Activated T-cell treated with anti-CD3 and anti-CD28 coated beads, Interleukin-2, amount 50 U/mL, for 72 hours (primary cell): ENCODE data around the gene ERGIC1. TPM values are rescaled to one million over a fixed set of nuclear protein-coding genes. Genes with fewer than 3 reads are reported as not detected.
A peak's percentile ranks its signal among the peaks of the same experiment; 100 is the strongest.
"Not testable (repeated sequence)": the region's sequence is repeated elsewhere in the genome, so short reads cannot be mapped to it uniquely, and the experiment has no call there.

Source experiments
- ATAC-seq, 2 donors: fragments of 150-1000 bp; cut with Tn5 transposase; replicated peaks in 1 of 2; 2 replicates each; pipeline ENCODE4 v1.10.0; 2021; ENCODE audit warnings: moderate library complexity in 2 of 2, mild to moderate bottlenecking in 1 of 2
- DNase-seq, 2 donors: peaks; one replicate each; pipeline ENCODE4 v3.0.0; 2021 to 2022; ENCODE audit warnings: mixed read lengths in 1 of 2
- H3K27ac Mint-ChIP-seq: one replicate; pipeline ENCODE4 v1.8.0; 2022; ENCODE audit warnings: mild to moderate bottlenecking, moderate library complexity, mixed read lengths
- H3K27me3 Mint-ChIP-seq: one replicate; pipeline ENCODE4 v1.8.0; 2022; ENCODE audit warnings: low read depth, mixed read lengths
- H3K36me3 Mint-ChIP-seq, 2 donors: one replicate each; pipeline ENCODE4 v1.8.0; 2022; ENCODE audit warnings: mixed read lengths in 2 of 2, mild to moderate bottlenecking in 1 of 2; ENCODE audit not compliant: insufficient read depth in 2 of 2
- H3K4me1 Mint-ChIP-seq: one replicate; pipeline ENCODE4 v1.8.0; 2022; ENCODE audit warnings: low read depth, mixed read lengths
- H3K4me3 Mint-ChIP-seq, 2 donors: one replicate each; pipeline ENCODE4 v1.8.0; 2022; ENCODE audit warnings: mild to moderate bottlenecking in 2 of 2, mixed read lengths in 2 of 2, moderate library complexity in 2 of 2
- H3K9me3 Mint-ChIP-seq, 2 donors: one replicate each; pipeline ENCODE4 v1.8.0; 2022; ENCODE audit warnings: mixed read lengths in 2 of 2
- total RNA-seq, 2 donors: library from RNA; stranded (reverse); gene quantifications; one replicate each; pipeline ENCODE4 v1.2.3, GENCODE V29; 2022

Gene ERGIC1, protein sequence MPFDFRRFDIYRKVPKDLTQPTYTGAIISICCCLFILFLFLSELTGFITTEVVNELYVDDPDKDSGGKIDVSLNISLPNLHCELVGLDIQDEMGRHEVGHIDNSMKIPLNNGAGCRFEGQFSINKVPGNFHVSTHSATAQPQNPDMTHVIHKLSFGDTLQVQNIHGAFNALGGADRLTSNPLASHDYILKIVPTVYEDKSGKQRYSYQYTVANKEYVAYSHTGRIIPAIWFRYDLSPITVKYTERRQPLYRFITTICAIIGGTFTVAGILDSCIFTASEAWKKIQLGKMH
- 10 to 100 TPM; 66.3 to 69.3 TPM for total RNA-seq

DNA sequence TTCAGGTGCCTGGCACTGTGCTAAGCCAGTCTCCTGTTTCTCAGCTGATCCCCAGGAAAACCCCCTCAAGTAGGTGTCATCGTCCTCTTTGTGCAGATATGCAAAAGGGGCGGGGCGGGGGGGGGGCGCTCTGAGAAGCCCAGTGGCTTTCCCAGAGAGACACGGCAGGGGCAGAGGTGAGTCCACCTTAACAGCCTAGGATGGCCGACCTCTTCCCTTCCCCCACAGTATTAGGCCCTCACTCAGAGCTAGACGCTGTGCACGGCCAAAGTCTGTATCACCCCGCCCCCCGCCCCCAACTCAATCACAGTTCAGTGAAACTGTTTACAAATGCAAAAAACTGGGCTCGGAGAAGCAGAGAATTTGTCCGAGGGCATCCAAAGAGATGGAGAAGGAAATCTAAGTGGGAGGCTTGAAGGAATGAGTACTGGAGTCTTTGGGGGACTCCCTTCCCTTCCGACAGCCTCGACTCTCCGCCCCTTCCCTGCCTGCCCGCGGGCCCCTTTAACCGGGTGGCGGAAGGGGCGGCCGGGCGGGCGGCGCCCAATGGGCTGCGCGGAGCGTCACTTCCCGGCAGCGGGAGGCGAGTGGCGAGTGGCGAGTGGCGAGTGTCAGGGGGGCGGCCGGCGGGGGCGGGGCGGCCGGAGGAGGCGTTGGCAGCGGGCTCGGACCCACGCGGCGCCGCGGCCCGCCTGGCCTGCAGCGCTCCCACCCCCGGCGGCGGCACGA is at the start of gene ERGIC1:
TSS of gene ERGIC1 (plus strand) at position 566 of the 729 bp plus-strand sequence. CDS start at position 729, 163 bp downstream.
- H3K36me3 Mint-ChIP-seq, result no peaks in the 10 kb centered on the region
- no peaks in the 10 kb centered on the region for H3K9me3 Mint-ChIP-seq
- peak; percentile 94 for ATAC-seq
- H3K27me3 Mint-ChIP-seq, result no peaks in the 10 kb centered on the region
- peak; percentile 86 to 88 for DNase-seq
- H3K27ac Mint-ChIP-seq, result peak within 1 kb of the TSS; percentile 79
- H3K4me1 Mint-ChIP-seq, result peaks cover 49% of the 10 kb centered on the region
- peak within 1 kb of the TSS; percentile 88 to 90 for H3K4me3 Mint-ChIP-seq

DNA sequence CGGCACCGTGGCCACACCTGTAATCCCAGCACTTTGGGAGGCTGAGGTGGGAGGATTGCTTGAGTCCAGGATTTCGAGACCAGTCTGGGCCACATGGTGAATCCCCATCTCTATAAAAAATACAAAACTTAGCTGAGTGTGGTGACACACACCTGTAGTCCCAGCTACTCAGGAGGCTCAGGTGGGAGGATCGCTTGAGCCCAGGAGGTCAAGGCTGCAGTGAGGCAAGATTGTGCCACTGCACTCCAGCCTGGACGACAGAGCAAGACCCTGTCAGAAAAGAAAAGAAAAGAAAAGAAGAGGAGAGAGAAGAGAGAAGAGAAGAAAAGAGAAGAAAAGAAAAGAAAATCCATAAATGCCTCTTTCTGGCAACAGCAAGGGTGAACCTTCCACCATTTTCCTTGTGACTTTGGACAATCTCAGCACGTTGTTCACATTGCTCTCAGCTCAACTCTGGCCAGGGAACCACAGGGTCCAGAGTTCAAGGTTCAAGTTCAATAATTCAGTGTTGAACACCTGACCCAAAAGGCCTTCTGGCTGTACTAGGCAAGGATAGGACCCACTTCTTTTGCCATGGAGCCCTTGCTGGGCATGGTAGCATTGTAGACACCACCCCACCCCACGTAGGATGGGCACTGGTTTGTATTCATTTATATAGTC is 48.5 kb upstream of the ERGIC1 start:
- DNase-seq, result no peak
- Mint-ChIP-seq H3K4me3 (no peak overlapping the region), H3K9me3 (no peaks in the 10 kb centered on the region), H3K27me3 (no peaks in the 10 kb centered on the region), H3K27ac (no peak overlapping the region), H3K4me1 (peaks cover 9% of the 10 kb centered on the region), H3K36me3 (no peaks in the 10 kb centered on the region)
- no peak for ATAC-seq

DNA sequence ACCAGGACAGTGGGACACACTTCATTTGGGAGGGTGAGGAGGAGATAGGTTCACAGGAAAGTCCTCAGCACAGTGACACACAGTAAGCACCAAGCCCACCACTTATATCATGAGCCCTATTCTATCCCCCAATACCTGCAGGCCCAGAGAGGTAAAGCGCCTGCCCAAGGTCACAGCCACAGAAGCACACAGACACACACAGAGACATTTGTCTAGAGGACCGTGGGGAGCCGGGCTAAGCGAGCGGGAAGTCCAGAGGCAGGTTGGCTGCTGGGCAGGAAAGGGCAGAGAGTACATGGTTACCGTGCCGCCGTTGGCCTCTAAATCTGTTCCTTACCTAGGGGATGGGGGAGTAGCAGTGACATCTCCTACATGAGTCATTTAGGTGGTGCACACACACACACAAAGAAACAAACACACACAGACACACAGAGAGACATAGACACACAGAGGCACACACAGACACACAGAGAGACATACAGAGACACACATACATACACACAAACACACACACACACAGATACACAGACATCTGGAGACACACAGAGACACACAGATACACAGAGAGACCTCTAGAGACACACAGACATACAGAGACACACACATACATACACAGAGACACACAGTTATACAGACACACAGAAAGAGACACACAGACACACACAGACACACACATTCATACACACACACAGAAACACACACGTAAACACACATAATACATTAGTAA is 47.2 kb upstream of the ERGIC1 start:
- Mint-ChIP-seq H3K27ac (no peak overlapping the region), H3K36me3 (no peaks in the 10 kb centered on the region), H3K4me1 (peaks cover 5% of the 10 kb centered on the region), H3K9me3 (no peaks in the 10 kb centered on the region), H3K27me3 (no peaks in the 10 kb centered on the region), H3K4me3 (no peak overlapping the region)
- DNase-seq (no peak), ATAC-seq (peak in 1 of 2 donors; percentile 27)

DNA sequence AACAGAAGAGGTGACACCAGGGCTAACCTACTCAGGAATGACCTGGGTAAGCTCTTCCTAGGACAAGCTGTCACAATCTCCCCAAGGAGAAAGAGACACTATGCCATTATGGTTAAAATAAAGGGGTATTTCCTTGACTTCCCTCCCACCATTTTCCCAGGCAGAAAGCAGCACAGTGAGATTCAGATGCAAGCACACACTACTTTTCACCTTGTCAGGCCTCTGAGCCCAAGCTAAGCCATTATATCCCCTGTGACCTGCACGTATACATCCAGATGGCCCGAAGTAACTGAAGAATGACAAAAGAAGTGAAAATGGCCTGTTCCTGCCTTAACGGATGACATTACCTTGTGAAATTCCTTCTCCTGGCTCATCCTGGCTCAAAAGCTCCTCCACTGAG is 46.5 kb upstream of the ERGIC1 start:
- ATAC-seq, H3K27ac Mint-ChIP-seq, H3K9me3 Mint-ChIP-seq, H3K4me3 Mint-ChIP-seq, DNase-seq, H3K27me3 Mint-ChIP-seq, H3K4me1 Mint-ChIP-seq, H3K36me3 Mint-ChIP-seq: not testable (repeated sequence)

DNA sequence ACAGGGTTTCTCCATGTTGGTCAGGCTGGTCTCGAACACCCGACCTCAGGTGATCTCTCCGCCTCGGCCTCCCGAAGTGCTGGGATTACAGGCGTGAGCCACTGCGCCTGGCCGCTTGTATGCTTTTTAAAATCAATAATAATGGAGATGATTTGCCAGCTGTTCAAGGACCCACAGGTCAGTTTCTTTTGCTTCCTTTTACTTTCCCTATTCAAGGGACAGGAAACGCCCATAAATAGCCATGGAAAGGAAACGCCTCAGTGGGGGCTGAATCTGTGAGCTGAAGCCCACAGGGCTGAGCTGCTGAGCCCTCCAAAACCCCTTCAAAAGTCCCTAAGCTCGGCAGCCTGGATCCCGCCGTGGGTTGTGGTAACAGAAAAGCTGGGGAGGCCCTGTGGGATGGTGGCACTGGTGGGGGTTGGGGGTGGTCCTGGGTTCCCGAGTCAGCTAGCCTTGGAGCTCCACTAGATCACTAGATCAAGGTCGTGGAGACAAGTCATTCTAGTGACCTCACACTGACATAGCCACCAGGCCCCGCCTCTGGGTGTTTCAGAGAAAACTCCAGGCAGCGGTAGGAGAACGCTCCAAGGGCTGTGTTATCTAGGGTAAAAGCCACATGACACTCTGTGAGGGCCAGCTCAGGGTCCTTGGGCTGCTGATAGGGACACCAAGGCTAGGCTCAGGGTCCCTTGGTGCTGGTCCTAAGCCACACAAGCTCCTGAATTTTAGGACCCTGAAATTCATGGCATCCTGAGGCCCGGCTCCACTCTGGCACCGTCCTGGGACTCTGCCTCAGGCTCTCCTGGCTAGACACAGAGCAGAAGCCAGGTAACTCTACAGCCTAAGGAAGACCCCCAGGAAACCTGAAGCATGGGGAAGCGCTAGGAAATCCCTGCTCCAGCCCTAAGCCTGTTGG is 45.0 kb upstream of the ERGIC1 start:
- Mint-ChIP-seq H3K27ac (no peak overlapping the region), H3K36me3 (no peaks in the 10 kb centered on the region), H3K4me3 (no peak overlapping the region), H3K27me3 (no peaks in the 10 kb centered on the region), H3K9me3 (no peaks in the 10 kb centered on the region), H3K4me1 (peaks cover 11% of the 10 kb centered on the region)
- DNase-seq (no peak), ATAC-seq (peak in 1 of 2 donors; percentile 65)

DNA sequence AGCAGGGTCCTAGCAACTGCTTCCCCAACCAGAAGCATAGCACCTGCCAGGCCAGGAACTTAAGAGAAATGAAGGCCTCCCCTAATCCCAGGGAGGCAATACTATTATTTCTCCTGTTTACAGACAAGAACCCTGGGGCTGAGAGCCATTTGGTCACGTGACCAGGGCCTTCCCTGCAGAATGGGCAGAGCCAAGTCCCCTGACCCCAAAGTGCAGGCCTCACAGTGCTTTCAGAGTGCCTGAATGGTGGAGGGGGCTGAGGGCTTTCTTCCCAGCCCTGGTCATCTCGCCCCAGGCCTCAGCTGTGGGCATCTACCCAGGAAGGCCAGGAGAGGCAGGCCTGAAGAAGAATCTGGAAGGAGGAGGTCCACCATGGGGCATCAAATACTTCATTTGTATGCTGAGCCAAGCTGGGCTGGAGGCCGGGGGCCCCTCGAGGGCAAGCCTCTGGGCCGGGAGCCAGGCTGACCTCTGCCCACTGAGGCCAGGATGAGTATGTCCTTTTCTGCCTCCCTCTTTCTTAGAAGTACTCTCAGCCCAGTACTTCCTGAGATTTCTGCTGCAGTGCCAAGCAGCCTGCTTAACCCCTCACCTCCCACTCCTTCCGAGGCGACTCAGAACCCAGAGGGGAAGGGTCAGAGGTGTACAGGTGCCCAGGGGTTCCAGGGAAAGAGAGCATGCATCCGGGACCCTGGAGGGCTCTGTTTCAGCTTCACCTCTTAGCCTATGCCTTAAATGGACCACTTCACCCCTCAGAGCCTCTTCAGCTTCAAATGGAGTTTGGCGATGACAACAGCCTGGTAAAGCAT is 44.2 kb upstream of the ERGIC1 start:
- ATAC-seq (no peak), DNase-seq (no peak)
- H3K4me3 Mint-ChIP-seq, result no peak overlapping the region

DNA sequence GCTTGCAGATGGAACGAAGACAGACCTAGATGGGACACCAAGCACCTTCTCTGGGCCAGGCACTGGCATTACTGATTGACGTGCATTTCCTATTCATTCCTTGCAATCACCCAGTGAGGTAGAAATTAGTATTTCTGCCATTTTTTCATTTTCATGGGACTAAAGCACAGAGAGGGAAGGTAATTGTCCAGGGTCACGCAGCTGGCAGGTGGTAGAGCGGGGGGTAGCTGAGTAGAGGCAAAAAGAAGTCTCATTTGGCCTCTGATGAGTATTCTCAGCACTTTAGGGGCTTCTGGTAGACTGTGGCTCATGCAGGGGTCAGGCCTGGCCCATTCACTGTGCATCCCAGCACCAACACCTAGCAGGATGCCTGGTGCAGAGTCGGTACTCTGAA is 43.6 kb upstream of the ERGIC1 start:
- no peak for ATAC-seq
- no peak overlapping the region for H3K27ac Mint-ChIP-seq
- H3K4me3 Mint-ChIP-seq, result no peak overlapping the region
- H3K4me1 Mint-ChIP-seq, result peaks cover 14% of the 10 kb centered on the region
- H3K27me3 Mint-ChIP-seq, result no peaks in the 10 kb centered on the region
- no peak for DNase-seq
- H3K9me3 Mint-ChIP-seq, result no peaks in the 10 kb centered on the region
- H3K36me3 Mint-ChIP-seq, result no peaks in the 10 kb centered on the region

More for the DNA sequence above, 44.2 kb upstream of the ERGIC1 start:
- H3K4me1 Mint-ChIP-seq, result peaks cover 14% of the 10 kb centered on the region
- no peaks in the 10 kb centered on the region for H3K9me3 Mint-ChIP-seq
- no peaks in the 10 kb centered on the region for H3K27me3 Mint-ChIP-seq
- H3K36me3 Mint-ChIP-seq, result no peaks in the 10 kb centered on the region
- H3K27ac Mint-ChIP-seq, result no peak overlapping the region

DNA sequence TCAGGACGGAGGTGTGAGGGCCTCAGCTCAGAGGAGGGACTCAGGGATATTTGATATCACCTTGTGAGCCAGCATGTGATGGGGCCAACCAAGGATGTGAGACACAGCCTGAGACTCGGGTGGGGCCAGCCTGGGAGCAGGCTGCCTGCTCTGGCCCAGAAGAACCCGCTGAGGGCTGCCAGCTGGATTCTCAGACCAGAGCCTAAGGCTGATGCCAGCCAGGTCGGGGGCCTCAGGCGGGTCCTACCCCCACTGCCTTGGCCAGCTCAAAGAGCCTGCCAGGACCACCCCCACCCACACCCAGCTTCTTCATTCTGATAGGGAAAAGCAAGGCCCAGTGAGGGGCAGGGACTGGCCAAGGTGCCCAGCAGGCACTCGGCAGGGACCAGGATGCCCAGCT is 42.8 kb upstream of the ERGIC1 start:
- Mint-ChIP-seq H3K36me3 (no peaks in the 10 kb centered on the region), H3K27me3 (no peaks in the 10 kb centered on the region)
- ATAC-seq, result no peak

DNA sequence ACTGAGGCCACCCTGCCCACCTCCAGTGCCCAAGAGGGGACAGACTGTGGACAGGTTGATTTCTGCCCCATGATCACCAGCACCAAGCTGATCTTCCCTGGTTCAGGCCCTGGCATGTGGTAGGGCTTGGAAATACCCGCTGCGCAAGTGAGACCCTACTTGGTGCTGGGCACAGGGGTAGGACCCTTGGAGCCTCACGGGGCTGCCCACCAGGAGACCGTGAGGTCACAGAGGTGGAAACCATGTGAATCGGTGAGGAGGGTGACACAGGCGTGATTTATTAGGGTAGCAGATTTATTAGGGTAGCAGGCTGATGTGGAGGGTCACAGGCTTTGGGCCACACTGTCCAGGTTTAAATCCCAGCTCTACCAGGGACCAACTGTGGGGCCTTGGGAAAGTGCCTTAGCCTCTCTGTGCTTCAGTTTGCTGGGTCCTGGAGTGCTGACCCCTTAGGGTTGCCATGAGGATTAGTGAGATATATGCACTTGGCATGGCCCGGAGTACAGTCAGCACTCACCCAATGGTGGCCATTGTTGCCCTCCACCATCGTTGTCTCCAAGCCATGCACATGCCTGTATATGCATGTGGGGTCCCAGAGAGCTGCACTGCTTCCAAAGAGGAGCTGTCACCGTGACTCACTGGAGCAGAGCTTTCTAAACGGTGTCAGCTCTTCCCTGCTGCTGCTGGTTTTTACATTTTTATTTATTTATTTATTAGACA is 42.2 kb upstream of the ERGIC1 start:
- H3K4me3 Mint-ChIP-seq, result no peak overlapping the region
- H3K27me3 Mint-ChIP-seq, result no peaks in the 10 kb centered on the region
- peaks cover 14% of the 10 kb centered on the region for H3K4me1 Mint-ChIP-seq
- H3K36me3 Mint-ChIP-seq, result no peaks in the 10 kb centered on the region
- ATAC-seq, result no peak
- no peak for DNase-seq
- H3K9me3 Mint-ChIP-seq, result no peaks in the 10 kb centered on the region
- H3K27ac Mint-ChIP-seq, result no peak overlapping the region

More for the DNA sequence above, 42.8 kb upstream of the ERGIC1 start:
- H3K27ac Mint-ChIP-seq, result no peak overlapping the region
- H3K9me3 Mint-ChIP-seq, result no peaks in the 10 kb centered on the region
- H3K4me1 Mint-ChIP-seq, result peaks cover 14% of the 10 kb centered on the region
- H3K4me3 Mint-ChIP-seq, result no peak overlapping the region
- no peak for DNase-seq

DNA sequence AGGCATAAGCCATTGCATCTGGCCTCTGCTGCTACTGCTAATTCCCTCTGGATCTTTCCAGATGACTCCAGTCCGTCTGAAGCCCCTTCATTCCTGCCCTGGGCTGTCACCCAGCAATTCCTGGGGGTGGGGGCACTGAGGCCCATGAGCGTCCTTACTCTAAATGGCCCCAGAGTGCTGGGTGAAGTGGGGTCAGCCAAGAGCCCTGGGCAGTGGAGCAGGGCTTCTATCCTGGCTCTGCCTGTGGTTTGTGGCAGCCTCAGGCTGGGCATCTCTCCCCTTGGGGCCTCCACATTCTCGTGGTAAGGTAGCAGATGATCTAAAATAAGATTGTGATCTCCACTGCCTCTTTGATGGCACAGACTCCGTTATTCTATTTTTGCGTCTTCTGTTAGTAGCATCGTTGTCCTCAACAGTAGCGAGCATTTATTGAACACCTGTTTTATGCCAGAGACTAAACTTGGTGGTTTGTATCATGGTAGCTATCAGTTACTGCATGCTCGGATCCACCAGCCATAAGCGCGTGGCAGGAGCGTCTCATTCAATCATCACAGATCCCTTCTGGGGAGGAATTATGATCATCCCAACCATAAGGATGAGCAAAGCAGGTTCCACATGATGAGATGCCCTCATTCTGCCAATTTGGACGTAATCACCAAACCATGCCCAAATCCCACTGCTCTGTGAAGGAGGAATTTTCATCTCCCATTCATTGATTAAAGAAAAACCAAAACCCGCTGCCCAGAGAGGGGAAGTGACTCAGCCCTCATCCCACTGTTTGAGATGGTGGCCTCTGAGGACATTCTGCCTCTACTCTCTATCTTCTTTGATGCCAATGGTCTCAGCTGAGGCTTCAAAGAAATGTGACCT is 41.1 kb upstream of the ERGIC1 start:
- DNase-seq, result no peak

More for the DNA sequence above, 41.1 kb upstream of the ERGIC1 start:
- no peaks in the 10 kb centered on the region for H3K27me3 Mint-ChIP-seq
- no peaks in the 10 kb centered on the region for H3K9me3 Mint-ChIP-seq
- no peak overlapping the region for H3K4me3 Mint-ChIP-seq
- H3K27ac Mint-ChIP-seq, result no peak overlapping the region
- peaks cover 20% of the 10 kb centered on the region for H3K4me1 Mint-ChIP-seq
- H3K36me3 Mint-ChIP-seq, result no peaks in the 10 kb centered on the region
- ATAC-seq, result no peak
